Fibroblast of villous mesenchyme (primary cell): ENCODE data around the gene PDHA1. TPM values are rescaled to one million over a fixed set of nuclear protein-coding genes. Genes with fewer than 3 reads are reported as not detected.

ENCODE experiments used
- DNase-seq: peaks from one replicate; pipeline ENCODE4 v3.0.0-alpha.2; 2010; ENCODE audit warnings: low read depth
- H3K4me3 ChIP-seq: 2 replicates; pipeline ENCODE4 v1.5.1; 2011; ENCODE audit warnings: low read depth, mild to moderate bottlenecking, low read length
- small RNA-seq: library from RNA; depleted of rRNA; stranded (forward); fragments of <200 nt; gene quantifications from one replicate; pipeline ENCODE3, GENCODE V24; 2012
- total RNA-seq: library from RNA; depleted of rRNA; stranded (reverse); fragments of >200 nt; gene quantifications from 2 replicates; pipeline ENCODE4 v1.2.3, GENCODE V29; 2012
- TF ChIP-seq, protein P1 (sequence below): IDR thresholded peaks from 2 replicates; pipeline ENCODE4 v1.5.1; 2012; ENCODE audit warnings: low read depth, mild to moderate bottlenecking, low read length; ENCODE audit not compliant: insufficient read depth

PDHA1 gene
- total RNA-seq, 1 donor: 32.4 TPM

DNA sequence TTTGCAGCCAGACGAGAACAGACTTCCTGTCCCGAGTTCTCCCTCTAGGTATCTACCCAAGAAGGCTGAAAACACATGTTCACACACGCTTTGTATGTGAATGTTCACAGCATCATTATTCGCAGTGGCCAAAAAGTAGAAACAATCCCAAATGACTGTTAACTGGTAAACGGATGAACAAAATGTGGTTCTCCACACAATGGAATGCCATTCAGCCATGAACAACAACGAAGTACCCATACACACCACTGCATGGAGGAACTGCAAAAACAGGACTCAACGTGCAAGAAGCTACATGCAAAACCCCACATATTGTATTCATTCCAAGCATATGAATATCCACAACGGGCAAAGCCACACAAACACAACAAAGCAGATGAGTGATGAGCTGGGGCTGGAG is 45.0 kb downstream of the PDHA1 start:
- no peak for DNase-seq
- H3K4me3 ChIP-seq: no peak overlapping the region
- TF ChIP-seq, protein P1, sequence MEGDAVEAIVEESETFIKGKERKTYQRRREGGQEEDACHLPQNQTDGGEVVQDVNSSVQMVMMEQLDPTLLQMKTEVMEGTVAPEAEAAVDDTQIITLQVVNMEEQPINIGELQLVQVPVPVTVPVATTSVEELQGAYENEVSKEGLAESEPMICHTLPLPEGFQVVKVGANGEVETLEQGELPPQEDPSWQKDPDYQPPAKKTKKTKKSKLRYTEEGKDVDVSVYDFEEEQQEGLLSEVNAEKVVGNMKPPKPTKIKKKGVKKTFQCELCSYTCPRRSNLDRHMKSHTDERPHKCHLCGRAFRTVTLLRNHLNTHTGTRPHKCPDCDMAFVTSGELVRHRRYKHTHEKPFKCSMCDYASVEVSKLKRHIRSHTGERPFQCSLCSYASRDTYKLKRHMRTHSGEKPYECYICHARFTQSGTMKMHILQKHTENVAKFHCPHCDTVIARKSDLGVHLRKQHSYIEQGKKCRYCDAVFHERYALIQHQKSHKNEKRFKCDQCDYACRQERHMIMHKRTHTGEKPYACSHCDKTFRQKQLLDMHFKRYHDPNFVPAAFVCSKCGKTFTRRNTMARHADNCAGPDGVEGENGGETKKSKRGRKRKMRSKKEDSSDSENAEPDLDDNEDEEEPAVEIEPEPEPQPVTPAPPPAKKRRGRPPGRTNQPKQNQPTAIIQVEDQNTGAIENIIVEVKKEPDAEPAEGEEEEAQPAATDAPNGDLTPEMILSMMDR: no peak

DNA sequence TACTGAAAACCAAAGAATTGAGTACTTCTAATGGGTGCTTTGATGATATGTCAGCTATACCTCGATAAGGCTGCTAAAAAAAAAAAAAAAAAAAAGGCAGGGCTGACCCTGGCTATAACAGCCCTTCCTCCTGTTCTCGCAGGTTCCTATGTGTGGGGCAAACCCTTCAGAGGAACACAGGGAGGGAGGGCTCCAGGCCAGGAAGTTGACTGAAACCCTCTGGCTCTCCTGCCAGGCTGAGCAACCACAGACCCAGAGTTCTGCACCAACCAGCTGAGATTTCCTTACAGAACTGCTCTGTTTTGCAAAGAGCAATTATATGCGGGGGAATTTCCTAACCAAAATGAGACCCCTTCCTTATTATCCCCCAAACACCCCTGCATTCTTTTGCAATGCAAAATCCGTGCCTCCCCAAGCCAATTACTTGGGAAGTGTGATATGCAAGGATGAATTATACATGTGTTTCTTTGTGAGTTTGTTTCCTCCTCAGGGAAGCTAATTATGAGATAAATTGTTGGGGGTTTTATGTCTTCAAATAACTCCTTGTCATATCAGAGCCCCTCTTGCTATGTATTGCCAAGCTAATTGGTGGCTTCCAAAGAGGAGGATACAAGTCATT is 45.6 kb downstream of the PDHA1 start:
- no peak for DNase-seq
- H3K4me3 ChIP-seq: no peak overlapping the region
- TF ChIP-seq, protein P1: no peak

DNA sequence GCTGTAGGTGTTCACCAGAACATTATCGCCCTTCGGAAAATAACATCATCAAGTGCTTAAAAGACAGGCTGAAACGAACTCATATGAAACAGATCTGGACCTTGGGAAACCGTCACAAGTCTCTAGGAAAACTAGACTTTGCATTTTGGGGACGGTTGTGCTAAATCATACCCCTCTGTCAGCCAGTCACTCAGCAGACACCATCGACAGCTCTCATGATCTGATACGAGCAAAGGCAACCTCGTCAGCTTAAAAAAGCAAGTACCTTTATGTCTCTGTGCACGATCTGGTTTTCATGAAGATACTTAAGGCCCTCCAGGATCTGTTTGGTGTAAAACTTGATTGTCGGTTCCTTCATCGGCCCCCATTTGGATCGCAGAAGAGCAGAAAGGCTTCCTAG is 48.4 kb downstream of the PDHA1 start:
- no peak for DNase-seq
- no peak overlapping the region for H3K4me3 ChIP-seq

DNA sequence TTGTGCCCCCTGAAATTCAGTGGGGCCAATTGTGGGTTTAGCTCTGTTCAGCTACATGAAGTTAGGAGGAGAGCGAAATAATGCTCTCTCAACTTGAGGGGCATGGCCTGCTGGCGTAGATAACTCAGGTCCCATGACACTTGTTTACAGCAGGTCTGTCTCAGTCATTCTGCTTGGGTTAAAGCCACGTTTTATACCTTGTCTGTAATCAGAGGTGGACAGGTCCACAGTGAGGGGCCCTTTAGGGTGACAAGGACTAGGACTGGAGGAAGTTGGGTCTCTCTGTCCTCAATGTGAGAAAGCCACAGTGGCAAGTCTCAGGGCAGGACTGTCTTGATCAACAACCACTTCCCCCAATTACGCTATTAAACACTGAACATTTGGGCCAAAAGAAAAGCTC is 49.0 kb downstream of the PDHA1 start:
- TF ChIP-seq, protein P1: no peak
- DNase-seq: no peak
- no peak overlapping the region for H3K4me3 ChIP-seq

More for the DNA sequence above, 48.4 kb downstream of the PDHA1 start:
- TF ChIP-seq, protein P1: no peak

DNA sequence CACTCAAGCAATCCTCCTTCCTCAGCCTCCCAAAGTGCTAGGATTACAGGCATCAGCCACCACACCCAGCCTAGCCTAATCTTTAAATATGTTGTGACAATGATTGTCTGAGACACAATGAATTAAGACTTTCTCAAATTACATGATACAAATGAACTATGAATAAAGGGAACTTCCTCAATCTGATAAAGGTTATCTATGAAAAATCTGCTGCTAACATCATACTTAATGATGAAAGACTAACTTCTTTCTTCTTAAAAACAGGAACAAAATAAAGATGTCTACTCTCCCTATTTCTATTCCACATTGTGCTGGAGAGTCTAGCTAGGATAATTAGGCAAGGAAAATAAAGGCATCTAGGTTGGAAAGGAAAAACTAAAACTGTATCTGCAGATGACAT is 60.0 kb downstream of the PDHA1 start:
- TF ChIP-seq, protein P1: no peak
- no peak overlapping the region for H3K4me3 ChIP-seq
- no peak for DNase-seq

DNA sequence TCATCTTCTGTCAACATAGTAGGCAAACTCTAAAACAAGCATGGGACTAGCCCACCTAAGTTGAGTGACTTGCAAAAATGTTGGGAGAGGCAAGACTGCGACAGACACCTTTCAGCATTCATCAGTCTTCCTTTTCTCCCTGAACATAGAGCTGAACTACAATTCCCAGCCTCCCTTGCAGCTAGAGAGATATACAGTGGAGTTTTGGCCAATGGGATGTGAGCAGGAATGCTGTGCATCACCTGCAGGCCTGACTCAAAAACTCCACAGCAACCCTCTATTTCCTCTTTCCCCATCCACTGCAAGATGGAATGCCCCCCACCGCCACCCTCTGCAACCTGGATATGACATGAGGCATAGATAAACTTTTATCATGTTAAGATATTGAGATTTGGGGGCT is 66.5 kb downstream of the PDHA1 start:
- no peak for DNase-seq
- H3K4me3 ChIP-seq: no peak overlapping the region
- TF ChIP-seq, protein P1: no peak

Small RNAs within 50 kb of the gene (small RNA-seq; reads per million reads assigned to genes)
- not detected for gene RF00019

Other genes with a start within 250 kb of the PDHA1 start
- gene ADGRG2, start 221.5 kb upstream of the PDHA1 start, total RNA-seq: not detected in 2 replicates
- gene MAP3K15, start 171.6 kb downstream of the PDHA1 start, total RNA-seq: under 0.01 TPM in 1 of 2 replicates, not detected in the other